Activated gamma-delta T cell treated with Interleukin-2 at 50 U/mL for 16 hours (primary cell): ENCODE measurements around the gene MTMR3.

Source experiments
- DNase-seq: peaks from one replicate; pipeline ENCODE4 v3.0.0-alpha.2; 2020

Gene MTMR3

GRCh38 chr22:29871684-29872083, 11.3 kb upstream of the MTMR3 start:
- no peak for DNase-seq

- no peak for DNase-seq
Observed at GRCh38 chr22:29872144-29872893, 10.7 kb upstream of the MTMR3 start.

- no peak for DNase-seq
Observed at GRCh38 chr22:29872989-29873388, 10.0 kb upstream of the MTMR3 start.

GRCh38 chr22:29873943-29874342, 9.0 kb upstream of the MTMR3 start:
- no peak for DNase-seq

- no peak for DNase-seq
Observed at GRCh38 chr22:29877620-29878019, 5.4 kb upstream of the MTMR3 start.

- DNase-seq = no peak
Observed at GRCh38 chr22:29879753-29880152, 3.2 kb upstream of the MTMR3 start.

GRCh38 chr22:29882716-29883044, 294 bp upstream of the MTMR3 start:
- no peak for DNase-seq

- no peak for DNase-seq
Observed at GRCh38 chr22:29883775-29884097, 762 bp downstream of the MTMR3 start.

GRCh38 chr22:29885610-29886009, 2.6 kb downstream of the MTMR3 start:
- no peak for DNase-seq

- DNase-seq = no peak
Observed at GRCh38 chr22:29886596-29886995, 3.6 kb downstream of the MTMR3 start.

- DNase-seq = no peak
Observed at GRCh38 chr22:29887358-29887757, 4.4 kb downstream of the MTMR3 start.

GRCh38 chr22:29890760-29891159, 7.8 kb downstream of the MTMR3 start:
- DNase-seq = no peak

- no peak for DNase-seq
Observed at GRCh38 chr22:29892315-29893156, 9.6 kb downstream of the MTMR3 start.

- DNase-seq = no peak
Observed at GRCh38 chr22:29901354-29901753, 18.4 kb downstream of the MTMR3 start.

GRCh38 chr22:29903371-29903770, 20.4 kb downstream of the MTMR3 start:
- DNase-seq = no peak

- DNase-seq = no peak
Observed at GRCh38 chr22:29904020-29904419, 21.0 kb downstream of the MTMR3 start.

GRCh38 chr22:29907753-29908515, 25.0 kb downstream of the MTMR3 start:
- DNase-seq = peak; percentile 12

- DNase-seq = no peak
Observed at GRCh38 chr22:29912141-29912540, 29.2 kb downstream of the MTMR3 start.

- DNase-seq = no peak
Observed at GRCh38 chr22:29912605-29913398, 29.8 kb downstream of the MTMR3 start.

- DNase-seq = no peak
Observed at GRCh38 chr22:29914165-29914564, 31.2 kb downstream of the MTMR3 start.

- DNase-seq = no peak
Observed at GRCh38 chr22:29914991-29915533, 32.1 kb downstream of the MTMR3 start.

GRCh38 chr22:29916007-29916544, 33.1 kb downstream of the MTMR3 start:
- DNase-seq = no peak
